H1 (cell line): ENCODE results near the gene HCK. TPM values are rescaled to one million over a fixed set of nuclear protein-coding genes. Genes with fewer than 3 reads are reported as not detected.

Source experiments
- CTCF ChIA-PET: fragments of 300-600 bp; sonication (Branson Sonifier 250); formaldehyde crosslinking; loops from one replicate; lab custom pipeline; 2021; ENCODE audit not compliant: partially characterized antibody; lab: Charles Lee
- POLR2A ChIA-PET: fragments of 300-600 bp; sonication (Branson Sonifier 250); formaldehyde crosslinking; loops from one replicate; lab custom pipeline; 2021; ENCODE audit warnings: inconsistent platforms; ENCODE audit not compliant: partially characterized antibody; lab: Charles Lee
- DNase-seq, 2 experiments: peaks; one replicate each; pipeline versions ENCODE4 v3.0.0 to v3.0.0-alpha.2; 2010 to 2022; ENCODE audit warnings: low spot score in 2 of 2, low read depth in 1 of 2, mixed read lengths in 1 of 2
- FAIRE-seq: peaks from 2 replicates; lab custom pipeline; 2011; peaks lifted over from hg19 to GRCh38; lab: Jason Lieb, UNC
- H2AFZ ChIP-seq: 2 replicates; pipeline ENCODE4 v1.8.1; 2012; ENCODE audit warnings: low read length, inconsistent platforms
- H2AK5ac ChIP-seq: 2 replicates; pipeline ENCODE4 v1.6.1; 2013; ENCODE audit warnings: low read depth, low read length
- H2BK120ac ChIP-seq: replicated peaks from 2 replicates; pipeline ENCODE3; 2013; ENCODE audit warnings: low read depth, low read length, inconsistent platforms
- H2BK12ac ChIP-seq: 2 replicates; pipeline ENCODE4 v1.6.1; 2013; ENCODE audit warnings: low read depth, low read length
- H2BK15ac ChIP-seq: 2 replicates; pipeline ENCODE4 v1.6.1; 2013; ENCODE audit warnings: low read length
- H2BK20ac ChIP-seq: 2 replicates; pipeline ENCODE4 v1.6.1; 2013; ENCODE audit warnings: low read length
- H2BK5ac ChIP-seq: 2 replicates; pipeline ENCODE4 v1.6.1; 2013; ENCODE audit warnings: low read depth, low read length
- H3K14ac ChIP-seq: 2 replicates; pipeline ENCODE4 v1.6.1; 2013; ENCODE audit warnings: inconsistent platforms; ENCODE audit not compliant: insufficient read length
- H3K18ac ChIP-seq: 2 replicates; pipeline ENCODE4 v1.6.1; 2013; ENCODE audit warnings: low read length; ENCODE audit errors: extremely low read depth
- H3K23ac ChIP-seq: 2 replicates; pipeline ENCODE4 v1.6.1; 2013; ENCODE audit warnings: inconsistent platforms; ENCODE audit not compliant: insufficient read length
- H3K23me2 ChIP-seq: 2 replicates; pipeline ENCODE4 v1.6.1; 2013; ENCODE audit warnings: low read depth, low read length
- H3K27ac ChIP-seq: 2 replicates; pipeline ENCODE4 v1.6.1; 2011; ENCODE audit warnings: low read depth, low read length, inconsistent platforms
- H3K27me3 ChIP-seq, 4 experiments: replicated peaks in 1 of 4; 1 replicate in 1 of 4; 2 replicates in 3 of 4; pipeline versions ENCODE4 v1.6.1 to v1.8.1; 2011 to 2013; ENCODE audit warnings: low read length in 3 of 4, mild to moderate bottlenecking in 3 of 4, inconsistent platforms in 2 of 4, mixed read lengths in 2 of 4, moderate library complexity in 1 of 4; ENCODE audit not compliant: control insufficient read depth in 3 of 4, insufficient read depth in 3 of 4; ENCODE audit errors: extremely low read depth in 1 of 4
- H3K36me3 ChIP-seq, 4 experiments: 2 replicates each; pipeline versions ENCODE4 v1.6.1 to v1.8.1; 2011 to 2013; ENCODE audit warnings: mild to moderate bottlenecking in 4 of 4, low read length in 3 of 4, moderate library complexity in 2 of 4, control low read depth in 1 of 4, inconsistent platforms in 1 of 4; ENCODE audit not compliant: insufficient read depth in 4 of 4, control insufficient read depth in 2 of 4
- H3K4ac ChIP-seq: replicated peaks from 2 replicates; pipeline ENCODE3; 2013; ENCODE audit warnings: low read length, low read depth, mixed read lengths, inconsistent platforms; ENCODE audit not compliant: insufficient read length
- H3K4me1 ChIP-seq, 4 experiments: replicated peaks in 1 of 4; 1 replicate in 1 of 4; 2 replicates in 3 of 4; pipeline versions ENCODE4 v1.6.1 to v1.8.1; 2011 to 2013; ENCODE audit warnings: low read length in 3 of 4, inconsistent platforms in 2 of 4, mixed read lengths in 1 of 4; ENCODE audit not compliant: insufficient read depth in 4 of 4, control insufficient read depth in 3 of 4
- H3K4me2 ChIP-seq, 2 experiments: 2 replicates each; pipeline versions ENCODE4 v1.6.1 to v1.8.1; 2011 to 2013; ENCODE audit warnings: low read depth in 2 of 2, low read length in 2 of 2, control low read depth in 1 of 2, inconsistent platforms in 1 of 2, mild to moderate bottlenecking in 1 of 2; ENCODE audit not compliant: insufficient read depth in 1 of 2
- H3K4me3 ChIP-seq, 4 experiments: fragments of 200-600, 300-600 bp in 1 of 4; sonication (generic), shearing (Covaris generic), sonication (Bioruptor Twin) in 1 of 4; 2 replicates each; pipeline versions ENCODE4 v1.5.1 to v1.8.1; 2011 to 2016; ENCODE audit warnings: low read length in 4 of 4, low read depth in 3 of 4, control low read depth in 2 of 4, inconsistent platforms in 2 of 4, mild to moderate bottlenecking in 2 of 4, mixed read lengths in 1 of 4, moderate library complexity in 1 of 4; ENCODE audit not compliant: insufficient read depth in 2 of 4; ENCODE audit errors: extremely low read depth in 1 of 4
- H3K56ac ChIP-seq: replicated peaks from 2 replicates; pipeline ENCODE3; 2013; ENCODE audit warnings: low read depth, mild to moderate bottlenecking, mixed read lengths, low read length, inconsistent platforms; ENCODE audit not compliant: insufficient read length
- H3K79me1 ChIP-seq: 2 replicates; pipeline ENCODE4 v1.6.1; 2013; ENCODE audit warnings: low read depth, low read length, control low read depth
- H3K79me2 ChIP-seq, 2 experiments: 2 replicates each; pipeline versions ENCODE4 v1.6.1 to v1.8.1; 2012 to 2013; ENCODE audit warnings: low read length in 2 of 2, mild to moderate bottlenecking in 2 of 2, inconsistent platforms in 1 of 2; ENCODE audit not compliant: insufficient read depth in 2 of 2, control insufficient read depth in 1 of 2
- H3K9ac ChIP-seq, 4 experiments: replicated peaks in 1 of 4; 1 replicate in 1 of 4; 2 replicates in 3 of 4; pipeline versions ENCODE4 v1.6.1 to v1.8.1; 2011 to 2013; ENCODE audit warnings: low read depth in 3 of 4, low read length in 3 of 4, control low read depth in 2 of 4, mild to moderate bottlenecking in 2 of 4, moderate library complexity in 2 of 4, inconsistent platforms in 1 of 4; ENCODE audit errors: extremely low read depth in 1 of 4
- H3K9me3 ChIP-seq, 2 experiments: 2 replicates each; pipeline versions ENCODE4 v1.6.1 to v1.8.1; 2012 to 2013; ENCODE audit warnings: mild to moderate bottlenecking in 2 of 2, moderate library complexity in 2 of 2, control low read depth in 1 of 2, inconsistent platforms in 1 of 2, low read depth in 1 of 2, low read length in 1 of 2, mixed read lengths in 1 of 2; ENCODE audit not compliant: insufficient read depth in 2 of 2
- H4K20me1 ChIP-seq, 2 experiments: replicated peaks in 1 of 2; 2 replicates each; pipeline versions ENCODE3 to v1.8.1; 2011 to 2013; ENCODE audit warnings: inconsistent platforms in 2 of 2, low read length in 2 of 2, mild to moderate bottlenecking in 1 of 2; ENCODE audit not compliant: insufficient read depth in 2 of 2, control insufficient read depth in 1 of 2
- H4K5ac ChIP-seq: 2 replicates; pipeline ENCODE4 v1.6.1; 2013; ENCODE audit warnings: low read length, low read depth, mixed read lengths, inconsistent platforms; ENCODE audit not compliant: insufficient read length
- H4K8ac ChIP-seq: 2 replicates; pipeline ENCODE4 v1.8.0; 2013; ENCODE audit warnings: mild to moderate bottlenecking, moderate library complexity, low read length, inconsistent platforms; ENCODE audit not compliant: insufficient read depth; ENCODE audit errors: extremely low read depth
- H4K91ac ChIP-seq: replicated peaks from 2 replicates; pipeline ENCODE3; 2013; ENCODE audit warnings: low read length, mixed read lengths, inconsistent platforms; ENCODE audit not compliant: insufficient read length
- BCL11A ChIP-seq, 2 experiments: IDR thresholded peaks; one replicate each; pipeline ENCODE4 v1.6.1; 2011; ENCODE audit warnings: low read depth in 2 of 2, low read length in 2 of 2, mild to moderate bottlenecking in 2 of 2
- EP300 ChIP-seq, 2 experiments: IDR thresholded peaks; 1 replicate in 1 of 2; 2 replicates in 1 of 2; pipeline ENCODE4 v1.6.1; 2011 to 2012; ENCODE audit warnings: low read depth in 2 of 2, low read length in 2 of 2, mild to moderate bottlenecking in 2 of 2, borderline replicate concordance in 1 of 2, inconsistent platforms in 1 of 2, moderate library complexity in 1 of 2
- EZH2 ChIP-seq: fragments of 200-600 bp; sonication (generic); IDR thresholded peaks from 2 replicates; pipeline ENCODE4 v1.7.1; 2012; ENCODE audit warnings: low read depth, mild to moderate bottlenecking, moderate library complexity, low read length, inconsistent platforms; ENCODE audit not compliant: severe bottlenecking
- JUN ChIP-seq: IDR thresholded peaks from 2 replicates; pipeline ENCODE4 v1.6.1; 2011; ENCODE audit warnings: low read depth, mild to moderate bottlenecking, improper control_type of control experiment, low read length
- PHF8 ChIP-seq: fragments of 200-600 bp; sonication (generic); conservative IDR thresholded peaks from 2 replicates; pipeline ENCODE4 v1.7.1; 2012; ENCODE audit warnings: low read depth, mild to moderate bottlenecking, inconsistent platforms, low read length, moderate library complexity
- TAF1 ChIP-seq: IDR thresholded peaks from 2 replicates; pipeline ENCODE4 v1.6.1; 2011; ENCODE audit warnings: mild to moderate bottlenecking, low read depth, low read length
- ZNF274 ChIP-seq: IDR thresholded peaks from 2 replicates; pipeline ENCODE4 v1.7.0; 2012; ENCODE audit warnings: low read length, borderline replicate concordance; ENCODE audit errors: extremely low read depth
- WGBS, 2 experiments: shearing (Covaris generic) in 1 of 2; methylation state at CpG; one replicate each; pipeline versions ENCODE4 v1.1.6 to v1.1.7; 2013 to 2015; ENCODE audit warnings: low lambda C conversion rate in 2 of 2, mixed read lengths in 2 of 2, inconsistent platforms in 1 of 2, low coverage in 1 of 2, missing lambda C conversion rate in 1 of 2; ENCODE audit not compliant: insufficient replicate concordance in 2 of 2, insufficient coverage in 1 of 2, insufficient read length in 1 of 2; ENCODE audit errors: extremely low coverage in 1 of 2, missing lambda C conversion rate in 1 of 2; 5-methylcytosine and 5-hydroxymethylcytosine counted together
- polyA plus RNA-seq, 7 experiments: library from polyadenylated mRNA; depleted of rRNA in 3 of 7; stranded (reverse) in 5 of 7; unstranded in 2 of 7; fragments of >200 nt in 5 of 7; fragments of 200-250 nt in 2 of 7; gene quantifications; 1 replicate in 5 of 7; 2 replicates in 1 of 7; 4 replicates in 1 of 7; pipeline versions ENCODE4 v1.2.1 to v1.2.3, GENCODE V29; 2011 to 2013; ENCODE audit warnings: missing spikeins in 2 of 7, mixed read lengths in 2 of 7
- total RNA-seq: library from RNA; stranded (reverse); fragmentation: NEBNext Ultra II Directional; extraction: Animal tissue kit (Norgen Biotek cat#: 25700); gene quantifications from 2 replicates; pipeline ENCODE4 v1.2.1, GENCODE V29; 2021
- TF ChIP-seq, protein P1 (sequence below): IDR thresholded peaks from 2 replicates; pipeline ENCODE4 v1.6.1; 2012; ENCODE audit warnings: inconsistent platforms

HCK gene
- total and polyA plus RNA-seq, 2 of the 8 experiments (the other 6 are each of a cell fraction or from before 2014, with no cell fraction given): 0.37 to 4.3 TPM

DNA sequence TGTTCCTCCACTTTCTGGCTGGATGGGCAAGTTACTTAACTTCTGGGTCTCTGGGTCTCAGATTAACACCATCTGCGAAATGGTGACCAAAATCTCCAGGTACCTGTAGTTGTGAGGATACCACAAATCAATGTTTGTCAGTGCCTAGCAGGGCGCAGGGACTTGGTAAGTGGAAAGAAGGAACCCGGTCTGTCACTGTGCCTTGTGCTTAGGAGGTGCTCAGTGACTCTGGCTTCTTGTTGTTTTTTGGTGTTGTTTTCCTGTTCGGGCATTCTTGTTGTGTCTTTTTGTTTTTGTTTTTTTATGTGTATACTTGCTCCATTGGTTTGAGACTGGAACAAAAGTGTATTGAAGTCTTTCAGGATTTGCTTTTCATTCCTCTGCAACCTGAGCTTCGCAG lies 75.3 kb downstream of the HCK start:
- Histone ChIP-seq H3K4me1 (peaks cover 0 to 6% (median 0%) of the 10 kb centered on the region in 4 experiments; a peak in 1 of 7 replicates), H3K23ac (no peak overlapping the region), H4K91ac (no peak overlapping the region), H2BK15ac (no peak overlapping the region), H4K20me1 (peaks cover 3 to 15% of the 10 kb centered on the region in 2 experiments), H3K4ac (no peak overlapping the region), H3K4me2 (no peak overlapping the region), H2AFZ (no peak overlapping the region), H3K9me3 (peaks cover 0 to 6% of the 10 kb centered on the region in 2 experiments; a peak in 1 of 4 replicates), H3K79me2 (peaks cover 0 to 74% of the 10 kb centered on the region in 2 experiments; a peak in 2 of 4 replicates), H2BK5ac (no peak overlapping the region), H2BK12ac (no peak overlapping the region), H3K9ac (no peak overlapping the region), H2AK5ac (no peak overlapping the region), H3K27me3 (no peaks in the 10 kb centered on the region), H3K23me2 (peaks cover 2% of the 10 kb centered on the region; the same call in 1 of the 2 replicates), H3K4me3 (no peak overlapping the region), H3K36me3 (no peaks in the 10 kb centered on the region; a peak in 2 of 8 replicates), H3K79me1 (no peaks in the 10 kb centered on the region; the same call in 1 of the 2 replicates), H3K14ac (no peak overlapping the region), H3K56ac (no peak overlapping the region), H4K8ac (no peak overlapping the region), H3K18ac (no peak overlapping the region), H2BK120ac (no peak overlapping the region), H2BK20ac (no peak overlapping the region), H4K5ac (no peak overlapping the region), H3K27ac (no peak overlapping the region)
- DNase-seq: no peak
- no peak for FAIRE-seq
- WGBS, 2 experiments: 87% methylated on average over 5 of the region's 5 CpGs; no CpG with 5 or more reads in 1 of the 2 experiments
- ChIA-PET POLR2A (no interaction called here), CTCF (interaction anchor here (2.2 kb wide), 1 partner anchor 96 kb away, joined by 4 read pairs; no protein-coding TSS in a partner anchor)
- TF ChIP-seq ZNF274: no peak
- TF ChIP-seq EZH2: no peak
- TF ChIP-seq PHF8: no peak
- TF ChIP-seq, protein P1, sequence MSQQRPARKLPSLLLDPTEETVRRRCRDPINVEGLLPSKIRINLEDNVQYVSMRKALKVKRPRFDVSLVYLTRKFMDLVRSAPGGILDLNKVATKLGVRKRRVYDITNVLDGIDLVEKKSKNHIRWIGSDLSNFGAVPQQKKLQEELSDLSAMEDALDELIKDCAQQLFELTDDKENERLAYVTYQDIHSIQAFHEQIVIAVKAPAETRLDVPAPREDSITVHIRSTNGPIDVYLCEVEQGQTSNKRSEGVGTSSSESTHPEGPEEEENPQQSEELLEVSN: no peak
- TF ChIP-seq TAF1: no peak
- no peak for TF ChIP-seq EP300 (IDR thresholded peaks at IDR 0.05; ENCODE audit: borderline replicate concordance in 1 of 2, low read depth in 2 of 2, low read length in 2 of 2)
- TF ChIP-seq JUN: no peak
- TF ChIP-seq BCL11A (IDR thresholded peaks at IDR 0.05; ENCODE audit: low read depth in 2 of 2, low read length in 2 of 2): no peak
